Occipital lobe (tissue), 2 donors: ENCODE results near the gene RUNX2. TPM values are rescaled to one million over a fixed set of nuclear protein-coding genes. Genes with fewer than 3 reads are reported as not detected.

Experiments
- DNase-seq: peaks from one replicate; lab custom pipeline; 2025; lab: John Stamatoyannopoulos, UW
- total RNA-seq: library from RNA; depleted of rRNA; stranded (reverse); fragments of >200 nt; gene quantifications from one replicate; pipeline ENCODE4 v1.2.3, GENCODE V29; 2014

The RUNX2 gene
- total RNA-seq, 1 donor from 2014 or later, result 0.16 TPM

GRCh38 chr6:45480752-45481415, 152.8 kb downstream of the RUNX2 start:
- no peak for DNase-seq

- no peak for DNase-seq
Observed at GRCh38 chr6:45483021-45483420, 154.9 kb downstream of the RUNX2 start.

GRCh38 chr6:45483501-45483900, 155.4 kb downstream of the RUNX2 start:
- no peak for DNase-seq

GRCh38 chr6:45486736-45487135, 158.6 kb downstream of the RUNX2 start:
- DNase-seq, result no peak

- no peak for DNase-seq
Observed at GRCh38 chr6:45487645-45488044, 159.5 kb downstream of the RUNX2 start.

GRCh38 chr6:45488269-45488668, 160.1 kb downstream of the RUNX2 start:
- DNase-seq, result no peak

- no peak for DNase-seq
Observed at GRCh38 chr6:45488889-45489288, 160.8 kb downstream of the RUNX2 start.

- DNase-seq, result no peak
Observed at GRCh38 chr6:45491048-45491735, 163.1 kb downstream of the RUNX2 start.

GRCh38 chr6:45491874-45492273, 163.7 kb downstream of the RUNX2 start:
- no peak for DNase-seq

GRCh38 chr6:45493761-45494160, 165.6 kb downstream of the RUNX2 start:
- no peak for DNase-seq

GRCh38 chr6:45494416-45495135, 166.4 kb downstream of the RUNX2 start:
- DNase-seq, result no peak

GRCh38 chr6:45495429-45496084, 167.4 kb downstream of the RUNX2 start:
- no peak for DNase-seq

- DNase-seq, result no peak
Observed at GRCh38 chr6:45496085-45496433, 167.9 kb downstream of the RUNX2 start.

- no peak for DNase-seq
Observed at GRCh38 chr6:45498591-45498990, 170.5 kb downstream of the RUNX2 start.

GRCh38 chr6:45500924-45501816, 173.0 kb downstream of the RUNX2 start:
- DNase-seq, result no peak

GRCh38 chr6:45502456-45502855, 174.3 kb downstream of the RUNX2 start:
- no peak for DNase-seq

GRCh38 chr6:45504947-45505346, 176.8 kb downstream of the RUNX2 start:
- no peak for DNase-seq

- DNase-seq, result no peak
Observed at GRCh38 chr6:45505470-45505869, 177.3 kb downstream of the RUNX2 start.

GRCh38 chr6:45507186-45507585, 179.1 kb downstream of the RUNX2 start:
- DNase-seq, result no peak

- DNase-seq, result no peak
Observed at GRCh38 chr6:45509426-45509825, 181.3 kb downstream of the RUNX2 start.

GRCh38 chr6:45512717-45513116, 184.6 kb downstream of the RUNX2 start:
- DNase-seq, result no peak
